ENCODE results near the gene PTPRS.

The PTPRS gene

GRCh38 chr19:5308451-5309437 lies 31.9 kb downstream of the PTPRS start:
- no peak for DNase-seq (ENCODE audit: low spot score)

- no peak for DNase-seq (ENCODE audit: low spot score)
Measured at GRCh38 chr19:5307655-5308054, 33.0 kb downstream of the PTPRS start.

- no peak for DNase-seq (ENCODE audit: low spot score)
Measured at GRCh38 chr19:5305163-5305562, 35.4 kb downstream of the PTPRS start.

- no peak for DNase-seq (ENCODE audit: low spot score)
Measured at GRCh38 chr19:5304486-5304885, 36.1 kb downstream of the PTPRS start.

GRCh38 chr19:5303208-5303607 lies 37.4 kb downstream of the PTPRS start:
- DNase-seq (ENCODE audit: low spot score), result no peak

GRCh38 chr19:5302396-5302795 lies 38.2 kb downstream of the PTPRS start:
- DNase-seq (ENCODE audit: low spot score), result no peak

- no peak for DNase-seq (ENCODE audit: low spot score)
Measured at GRCh38 chr19:5299137-5299536, 41.5 kb downstream of the PTPRS start.

- DNase-seq (ENCODE audit: low spot score), result no peak
Measured at GRCh38 chr19:5298471-5298901, 42.1 kb downstream of the PTPRS start.

GRCh38 chr19:5297272-5297669 lies 43.3 kb downstream of the PTPRS start:
- no peak for DNase-seq (ENCODE audit: low spot score)

GRCh38 chr19:5296457-5297271 lies 43.9 kb downstream of the PTPRS start:
- DNase-seq (ENCODE audit: low spot score), result no peak

- DNase-seq (ENCODE audit: low spot score), result no peak
Measured at GRCh38 chr19:5296021-5296420, 44.6 kb downstream of the PTPRS start.

GRCh38 chr19:5294403-5295160 lies 46.0 kb downstream of the PTPRS start:
- DNase-seq (ENCODE audit: low spot score), result no peak

- no peak for DNase-seq (ENCODE audit: low spot score)
Measured at GRCh38 chr19:5293612-5294378, 46.8 kb downstream of the PTPRS start.

GRCh38 chr19:5292822-5293611 lies 47.6 kb downstream of the PTPRS start:
- DNase-seq (ENCODE audit: low spot score), result peak; percentile 57

- DNase-seq (ENCODE audit: low spot score), result no peak
Measured at GRCh38 chr19:5292453-5292821, 48.2 kb downstream of the PTPRS start.

- DNase-seq (ENCODE audit: low spot score), result no peak
Measured at GRCh38 chr19:5291588-5292193, 48.9 kb downstream of the PTPRS start.
